Activated CD4-positive, alpha-beta memory T cell treated with anti-CD3 and anti-CD28 coated beads, Interleukin-2, amount 10 ng/mL, durations not matched to agents 7 days and 5 days (primary cell): ENCODE data around the gene SAMD14. TPM values are rescaled to one million over a fixed set of nuclear protein-coding genes. Genes with fewer than 3 reads are reported as not detected.

ENCODE experiments used
- CTCF ChIA-PET: fragments of 350-600 bp; sonication (Branson Sonifier 250); formaldehyde crosslinking; loops from one replicate; lab custom pipeline; 2021; ENCODE audit warnings: antibody characterized with exemption, inconsistent platforms; lab: Charles Lee
- POLR2A ChIA-PET: fragments of 350-600 bp; sonication (Branson Sonifier 250); formaldehyde crosslinking; loops from one replicate; lab custom pipeline; 2021; ENCODE audit warnings: antibody characterized with exemption; lab: Charles Lee
- DNase-seq: peaks from one replicate; pipeline ENCODE4 v3.0.0-alpha.2; 2020
- H3K27ac Mint-ChIP-seq: one replicate; pipeline ENCODE4 v1.8.0; 2021; ENCODE audit warnings: mild to moderate bottlenecking, mixed read lengths
- H3K27me3 Mint-ChIP-seq: one replicate; pipeline ENCODE4 v1.8.0; 2021; ENCODE audit warnings: mixed read lengths
- H3K36me3 Mint-ChIP-seq: one replicate; pipeline ENCODE4 v1.8.0; 2021; ENCODE audit warnings: low read depth, mixed read lengths
- H3K4me1 Mint-ChIP-seq: one replicate; pipeline ENCODE4 v1.8.0; 2021; ENCODE audit warnings: mixed read lengths
- H3K4me3 Mint-ChIP-seq: one replicate; pipeline ENCODE4 v1.8.0; 2021; ENCODE audit warnings: mild to moderate bottlenecking, mixed read lengths
- H3K9me3 Mint-ChIP-seq: one replicate; pipeline ENCODE4 v1.8.0; 2021; ENCODE audit warnings: mixed read lengths
- total RNA-seq, 2 experiments: library from RNA; stranded (reverse); gene quantifications; one replicate each; pipeline ENCODE4 v1.2.3, GENCODE V29; 2021

The SAMD14 gene
- total RNA-seq, 2 experiments from 2014 or later: 0.68 to 1.3 TPM

DNA sequence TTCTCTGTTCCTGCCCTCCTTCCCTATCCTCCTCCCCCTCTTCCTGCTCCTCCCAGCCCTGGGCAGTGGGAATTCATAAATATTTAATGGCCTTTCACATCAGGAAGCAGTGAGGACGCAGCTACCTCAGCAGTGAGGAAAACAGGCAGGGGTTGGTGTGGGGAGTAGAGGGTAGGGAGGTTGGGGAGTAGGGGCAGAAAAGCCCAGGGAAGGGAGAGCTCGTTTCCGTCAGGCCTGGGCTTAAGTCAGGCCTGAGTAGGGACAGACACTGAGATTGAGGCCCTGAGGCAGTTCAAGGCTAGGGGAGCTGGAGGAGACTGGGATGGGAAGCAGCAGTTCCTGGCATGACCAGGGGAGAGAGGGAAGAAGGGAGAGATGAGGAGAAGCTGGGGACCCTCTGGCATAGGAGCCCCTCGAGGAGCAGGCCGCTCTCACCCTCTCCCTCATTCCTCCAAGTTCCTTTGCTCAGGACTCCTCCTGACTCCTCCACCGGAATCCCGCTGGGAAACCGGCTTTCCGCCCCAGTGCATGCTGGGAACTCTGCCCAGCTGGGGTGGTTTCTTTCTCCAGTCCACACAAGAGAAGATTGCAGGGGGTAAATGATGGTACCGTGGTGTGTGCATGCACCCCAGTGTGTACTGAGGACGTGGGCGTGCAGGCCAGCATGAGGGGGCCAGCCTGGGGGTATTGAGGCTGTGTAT lies 6.2 kb downstream of the SAMD14 start:
- peaks cover 12% of the 10 kb centered on the region for H3K4me1 Mint-ChIP-seq
- no peak overlapping the region for H3K4me3 Mint-ChIP-seq
- no peak for DNase-seq
- H3K27ac Mint-ChIP-seq: no peak overlapping the region
- H3K9me3 Mint-ChIP-seq: no peaks in the 10 kb centered on the region
- ChIA-PET POLR2A (interaction anchor here (1.4 kb wide), 1 partner anchor 11 kb away, joined by 5 read pairs; no protein-coding TSS in a partner anchor), CTCF (interaction anchor here (1.0 to 2.3 kb wide), 3 partner anchors 10 to 76 kb away, joined by 4 to 9 read pairs (median 5); no protein-coding TSS in a partner anchor)
- no peaks in the 10 kb centered on the region for H3K36me3 Mint-ChIP-seq
- H3K27me3 Mint-ChIP-seq: peaks cover 52% of the 10 kb centered on the region

DNA sequence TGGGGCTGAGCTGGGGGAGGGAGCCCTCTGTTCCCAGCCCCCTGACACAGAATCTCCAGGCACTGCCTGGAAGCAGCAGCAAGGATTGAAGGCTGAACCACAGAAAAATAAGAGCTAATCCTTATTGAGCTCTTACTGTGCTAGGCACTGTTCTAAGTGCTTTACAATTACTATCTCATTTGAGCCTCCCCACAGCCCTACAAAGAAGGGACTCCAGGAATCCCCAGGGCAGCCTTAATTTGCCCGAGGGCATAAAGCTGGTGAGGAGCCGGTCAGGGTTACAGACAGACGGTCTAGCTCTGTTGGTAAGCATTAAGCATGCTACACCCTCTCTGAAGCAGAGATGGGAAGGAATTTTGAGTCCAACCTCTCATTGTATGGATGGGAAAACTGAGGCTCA lies 7.0 kb downstream of the SAMD14 start:
- no peaks in the 10 kb centered on the region for H3K9me3 Mint-ChIP-seq
- H3K27ac Mint-ChIP-seq: no peak overlapping the region
- DNase-seq: no peak
- no peak overlapping the region for H3K4me3 Mint-ChIP-seq
- no peaks in the 10 kb centered on the region for H3K36me3 Mint-ChIP-seq
- CTCF ChIA-PET: interaction anchor here (1.0 to 2.3 kb wide), 5 partner anchors 8 to 77 kb away, joined by 3 to 9 read pairs (median 4); no protein-coding TSS in a partner anchor
- H3K4me1 Mint-ChIP-seq: peaks cover 5% of the 10 kb centered on the region
- POLR2A ChIA-PET: interaction anchor here (1.4 kb wide), 1 partner anchor 10 kb away, joined by 5 read pairs; no protein-coding TSS in a partner anchor
- H3K27me3 Mint-ChIP-seq: peaks cover 51% of the 10 kb centered on the region

DNA sequence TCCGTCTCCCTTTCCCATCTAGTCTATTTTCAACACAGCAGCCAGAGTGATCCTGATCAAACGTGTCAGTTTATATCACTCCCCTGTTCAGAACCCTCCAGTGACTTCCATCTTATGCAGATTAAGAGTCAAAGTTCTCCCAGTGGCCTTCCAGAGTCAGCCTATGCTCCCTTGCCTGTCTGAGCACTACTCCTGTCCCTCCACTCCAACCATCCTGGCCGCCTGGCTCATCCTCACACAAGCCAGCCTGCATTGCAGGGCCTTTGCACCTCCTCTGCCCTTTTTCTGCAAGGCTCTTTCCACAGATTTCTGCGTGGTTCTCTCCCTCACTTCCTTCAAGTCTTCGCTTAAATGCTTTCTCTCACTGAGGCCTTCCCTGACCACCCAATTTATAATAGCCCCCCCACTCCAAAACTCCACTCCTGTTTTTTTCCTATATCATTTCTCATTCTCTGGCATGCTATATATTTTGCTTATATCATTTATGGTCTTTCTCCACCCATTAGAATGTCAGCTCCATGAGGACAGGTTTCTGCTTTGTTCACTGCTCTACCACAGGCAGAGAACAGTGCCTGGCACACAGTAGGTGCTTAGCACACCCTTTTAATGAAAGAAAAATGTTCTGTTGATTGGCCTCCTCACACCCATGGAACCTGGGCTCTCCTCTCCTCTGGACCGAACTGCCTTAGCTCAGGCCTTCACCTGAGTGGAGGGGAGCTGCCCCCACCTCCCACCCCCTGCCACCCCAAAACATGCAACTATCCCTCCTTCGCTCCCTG lies 9.3 kb downstream of the SAMD14 start:
- Mint-ChIP-seq H3K4me3 (no peak overlapping the region), H3K9me3 (no peaks in the 10 kb centered on the region), H3K36me3 (no peaks in the 10 kb centered on the region), H3K27ac (no peak overlapping the region), H3K4me1 (peaks cover 7% of the 10 kb centered on the region), H3K27me3 (peaks cover 58% of the 10 kb centered on the region)
- POLR2A ChIA-PET: interaction anchor here (1.3 kb wide), 1 partner anchor 40 kb away, joined by 3 read pairs; no protein-coding TSS in a partner anchor
- no peak for DNase-seq
- CTCF ChIA-PET: interaction anchor here (1.3 kb wide), 1 partner anchor 31 kb away, joined by 4 read pairs; no protein-coding TSS in a partner anchor

DNA sequence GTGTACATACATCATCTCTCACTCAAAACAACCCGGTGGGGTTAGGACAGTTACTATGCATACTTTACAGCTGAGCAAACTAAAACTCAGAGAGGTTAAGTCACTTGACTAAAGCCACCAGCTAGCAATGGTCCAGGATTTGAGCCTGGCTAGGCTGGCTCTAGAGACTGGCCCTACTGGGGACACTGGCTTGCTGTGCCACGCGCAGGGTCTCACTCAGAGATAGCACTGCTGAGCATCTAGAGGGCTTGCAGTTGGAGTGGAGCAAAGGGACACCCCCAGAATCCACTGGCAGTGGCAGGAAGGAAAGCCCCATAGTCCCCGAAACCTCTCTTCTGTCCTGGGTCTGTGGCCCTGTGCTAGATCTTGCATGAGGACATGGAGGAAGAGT lies 11.1 kb downstream of the SAMD14 start:
- Mint-ChIP-seq H3K27me3 (peaks cover 60% of the 10 kb centered on the region), H3K4me1 (peaks cover 7% of the 10 kb centered on the region), H3K27ac (no peak overlapping the region), H3K4me3 (no peak overlapping the region), H3K36me3 (no peaks in the 10 kb centered on the region), H3K9me3 (no peaks in the 10 kb centered on the region)
- ChIA-PET CTCF (interaction anchor here (0.7 to 1.4 kb wide), 5 partner anchors 10 to 83 kb away, joined by 3 to 7 read pairs (median 3); partner anchors contain the start of gene COL1A1), POLR2A (interaction anchor here (0.9 kb wide), 3 partner anchors 12 to 31 kb away, joined by 3 read pairs; no protein-coding TSS in a partner anchor)
- DNase-seq: no peak

DNA sequence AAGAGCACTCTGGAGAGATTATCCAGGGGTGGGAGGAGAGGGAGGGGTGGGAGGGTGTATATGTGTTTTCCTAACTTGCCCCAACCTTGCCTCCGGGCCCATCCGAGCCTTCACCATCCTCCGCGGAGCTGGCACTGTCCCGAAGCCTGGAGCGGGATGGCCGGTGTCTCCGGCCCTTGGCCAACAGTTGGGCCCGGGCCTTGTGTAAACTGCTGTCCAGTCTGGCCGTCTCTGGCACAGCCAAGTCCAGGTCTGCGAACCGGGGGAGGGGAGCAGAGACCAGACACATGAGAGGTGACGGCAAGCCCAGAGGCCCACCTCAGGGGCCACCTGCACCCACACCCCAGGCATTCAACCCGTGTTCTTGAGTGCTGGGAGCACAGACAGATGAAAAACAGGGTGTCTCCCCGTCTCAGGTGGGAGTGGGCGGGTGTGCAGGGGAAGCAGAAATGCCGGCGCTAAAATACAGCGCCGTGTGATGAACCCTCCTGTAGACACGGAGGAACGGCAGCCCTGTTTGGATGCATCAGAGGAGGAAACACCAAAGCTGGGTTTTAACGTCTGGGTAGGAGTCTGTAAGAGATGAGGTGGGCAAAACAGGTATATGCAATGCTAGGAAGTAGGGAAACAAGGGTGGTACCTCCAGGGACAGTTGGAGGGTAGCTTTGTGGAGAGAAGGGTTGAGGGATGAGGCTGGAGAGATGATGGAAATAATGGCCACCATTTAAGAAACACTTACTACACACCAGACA lies 11.7 kb downstream of the SAMD14 start:
- Mint-ChIP-seq H3K4me1 (peaks cover 7% of the 10 kb centered on the region), H3K36me3 (no peaks in the 10 kb centered on the region), H3K9me3 (no peaks in the 10 kb centered on the region), H3K4me3 (no peak overlapping the region), H3K27me3 (peaks cover 60% of the 10 kb centered on the region), H3K27ac (no peak overlapping the region)
- POLR2A ChIA-PET: interaction anchor here (0.9 to 1.6 kb wide), 5 partner anchors 14 to 31 kb away, joined by 3 to 4 read pairs (median 3); no protein-coding TSS in a partner anchor
- no peak for DNase-seq
- CTCF ChIA-PET: interaction anchor here (0.9 to 5.3 kb wide), 8 partner anchors 9 to 63 kb away, joined by 3 to 48 read pairs (median 4); partner anchors contain the start of gene PDK2

DNA sequence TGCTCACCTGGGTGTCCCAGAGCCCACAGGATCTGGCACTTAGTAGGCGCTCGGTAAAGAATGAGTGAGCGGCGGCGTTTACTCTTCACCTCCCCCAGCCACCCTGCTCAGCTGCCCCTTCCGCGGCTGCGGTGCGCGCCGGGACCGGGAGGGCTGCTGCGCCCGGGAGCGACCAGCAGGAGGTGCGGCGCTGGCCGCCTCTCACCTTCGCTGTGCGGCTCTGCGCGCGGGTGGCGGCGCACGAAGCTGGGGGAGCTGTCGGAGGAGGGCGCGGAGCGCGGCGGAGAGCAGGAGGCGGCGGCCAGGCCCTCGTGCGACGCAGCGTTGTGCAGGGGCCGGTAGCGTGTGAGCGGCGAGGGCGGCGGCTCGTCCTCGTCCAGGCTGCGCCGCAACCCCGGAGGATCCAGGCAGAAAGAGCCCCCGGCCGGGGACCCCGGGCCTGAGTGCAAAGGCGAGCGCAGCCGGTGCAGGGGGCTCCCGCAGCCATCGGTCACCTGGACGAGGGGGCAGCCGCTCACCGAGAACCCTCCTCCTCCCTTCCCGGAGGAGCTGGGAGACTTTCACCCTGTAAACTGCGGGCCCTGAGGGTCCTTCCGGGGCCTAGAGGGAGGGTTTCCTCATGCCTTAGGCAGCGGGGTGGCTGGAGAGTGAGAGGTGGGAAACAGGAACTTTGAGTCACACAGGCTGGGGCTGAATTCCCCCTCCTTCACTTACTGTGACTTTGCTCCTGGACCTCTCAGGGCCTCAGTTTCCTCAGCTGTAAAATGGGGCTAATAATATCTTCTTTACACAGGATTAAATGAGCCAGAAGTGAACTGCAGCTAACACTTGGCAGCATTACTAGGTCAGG lies 12.5 kb downstream of the SAMD14 start:
- CTCF ChIA-PET: interaction anchor here (0.6 to 5.3 kb wide), 16 partner anchors 10 to 180 kb away, joined by 3 to 48 read pairs (median 4); partner anchors contain the start of genes PDK2 and SAMD14
- Mint-ChIP-seq H3K27me3 (peaks cover 56% of the 10 kb centered on the region), H3K4me3 (no peak overlapping the region)

DNA sequence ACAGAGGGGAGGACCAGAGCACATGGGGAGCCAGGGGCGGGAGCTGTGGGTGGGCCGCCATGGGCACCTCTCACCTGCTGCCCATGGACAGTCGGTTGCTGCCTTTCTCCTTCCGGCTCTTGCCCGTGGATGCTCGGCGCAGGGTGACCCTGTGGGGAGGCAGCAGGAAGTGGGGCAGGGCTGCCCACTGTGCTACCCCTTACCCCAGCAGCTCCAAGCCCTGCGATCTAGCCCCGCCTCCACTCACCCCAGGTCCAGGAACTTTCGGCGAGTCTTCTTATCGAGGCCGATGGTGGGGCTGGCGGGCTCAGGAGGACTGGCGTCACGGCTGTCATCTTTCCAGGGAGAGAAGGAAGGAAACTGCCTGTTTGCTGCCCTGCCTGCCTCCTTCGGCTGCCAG lies 14.2 kb downstream of the SAMD14 start:
- peaks cover 48% of the 10 kb centered on the region for H3K27me3 Mint-ChIP-seq
- H3K4me3 Mint-ChIP-seq: no peak overlapping the region
- ChIA-PET POLR2A (interaction anchor here (0.8 to 1.3 kb wide), 2 partner anchors 14 to 45 kb away, joined by 3 read pairs; partner anchors contain the start of gene SAMD14), CTCF (interaction anchor here (0.7 to 5.3 kb wide), 6 partner anchors 22 to 86 kb away, joined by 3 to 48 read pairs (median 10); partner anchors contain the start of genes COL1A1 and PDK2)
- peak overlapping the region; percentile 7 for H3K27ac Mint-ChIP-seq
- no peak for DNase-seq
- H3K9me3 Mint-ChIP-seq: no peaks in the 10 kb centered on the region
- no peaks in the 10 kb centered on the region for H3K36me3 Mint-ChIP-seq
- H3K4me1 Mint-ChIP-seq: peaks cover 7% of the 10 kb centered on the region

More for the DNA sequence above, 12.5 kb downstream of the SAMD14 start:
- H3K27ac Mint-ChIP-seq: no peak overlapping the region
- no peaks in the 10 kb centered on the region for H3K9me3 Mint-ChIP-seq
- DNase-seq: peak; percentile 63
- POLR2A ChIA-PET: interaction anchor here (0.9 to 1.6 kb wide), 3 partner anchors 15 to 32 kb away, joined by 3 to 4 read pairs (median 4); no protein-coding TSS in a partner anchor
- H3K4me1 Mint-ChIP-seq: peaks cover 7% of the 10 kb centered on the region
- H3K36me3 Mint-ChIP-seq: no peaks in the 10 kb centered on the region

DNA sequence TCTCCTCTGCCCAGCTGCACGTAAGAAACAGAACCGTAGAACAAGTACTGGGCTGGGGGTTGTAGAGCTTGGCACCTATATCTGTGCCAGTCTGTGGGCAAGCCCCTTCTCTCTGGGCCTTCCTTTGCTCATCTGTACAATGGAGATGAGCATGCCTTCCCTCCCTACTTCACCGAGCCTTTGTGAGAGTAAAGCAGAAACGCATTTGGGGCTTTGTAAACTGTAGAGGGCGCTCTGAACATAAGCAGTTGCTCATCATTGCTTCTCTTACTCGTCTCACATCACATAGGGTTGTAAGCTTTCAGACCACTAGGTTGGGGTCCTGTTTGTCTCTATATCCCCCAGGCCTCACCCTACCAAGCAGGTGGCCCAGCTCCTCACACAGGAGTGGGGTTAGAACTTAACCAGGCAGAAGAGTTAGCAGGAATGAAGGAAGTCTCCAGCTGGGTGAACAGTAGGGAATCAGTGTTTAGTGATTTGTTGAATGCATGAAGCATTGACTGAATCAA lies 15.1 kb downstream of the SAMD14 start:
- Mint-ChIP-seq H3K9me3 (no peaks in the 10 kb centered on the region), H3K4me3 (no peak overlapping the region), H3K27ac (no peak overlapping the region), H3K4me1 (peaks cover 7% of the 10 kb centered on the region), H3K36me3 (no peaks in the 10 kb centered on the region), H3K27me3 (peaks cover 39% of the 10 kb centered on the region)
- CTCF ChIA-PET: interaction anchor here (0.7 to 5.3 kb wide), 13 partner anchors 8 to 182 kb away, joined by 3 to 48 read pairs (median 4); partner anchors contain the start of genes COL1A1 and PDK2
- POLR2A ChIA-PET: interaction anchor here (0.9 to 1.3 kb wide), 2 partner anchors 24 to 46 kb away, joined by 3 read pairs; no protein-coding TSS in a partner anchor
- peak; percentile 56 for DNase-seq

DNA sequence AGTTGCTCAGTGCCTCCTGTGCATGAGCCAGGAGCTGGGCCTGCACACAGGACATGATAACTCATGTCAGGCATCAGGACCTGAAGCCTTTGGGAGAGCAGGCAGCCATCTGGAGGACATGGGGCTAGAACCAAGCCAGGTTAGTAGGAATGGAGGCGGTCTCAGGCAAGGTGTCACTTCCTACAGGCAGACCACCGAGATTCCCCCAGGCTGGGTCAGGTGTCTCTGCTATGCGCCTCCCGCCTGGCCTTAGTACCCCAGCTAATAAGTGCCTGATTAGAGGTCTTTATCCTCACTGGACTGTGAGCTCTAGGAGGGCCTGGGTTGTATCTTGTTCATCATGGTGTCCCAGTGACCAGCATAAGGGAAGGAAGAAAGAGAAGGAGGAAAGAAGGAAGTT lies 15.6 kb downstream of the SAMD14 start:
- DNase-seq: no peak
- Mint-ChIP-seq H3K9me3 (no peaks in the 10 kb centered on the region), H3K27ac (no peak overlapping the region), H3K4me3 (no peak overlapping the region), H3K36me3 (no peaks in the 10 kb centered on the region), H3K27me3 (peaks cover 34% of the 10 kb centered on the region), H3K4me1 (peaks cover 7% of the 10 kb centered on the region)
- CTCF ChIA-PET: interaction anchor here (0.7 to 5.3 kb wide), 12 partner anchors 8 to 183 kb away, joined by 3 to 48 read pairs (median 4); partner anchors contain the start of gene PDK2
- POLR2A ChIA-PET: interaction anchor here (0.9 kb wide), 1 partner anchor 25 kb away, joined by 3 read pairs; no protein-coding TSS in a partner anchor

DNA sequence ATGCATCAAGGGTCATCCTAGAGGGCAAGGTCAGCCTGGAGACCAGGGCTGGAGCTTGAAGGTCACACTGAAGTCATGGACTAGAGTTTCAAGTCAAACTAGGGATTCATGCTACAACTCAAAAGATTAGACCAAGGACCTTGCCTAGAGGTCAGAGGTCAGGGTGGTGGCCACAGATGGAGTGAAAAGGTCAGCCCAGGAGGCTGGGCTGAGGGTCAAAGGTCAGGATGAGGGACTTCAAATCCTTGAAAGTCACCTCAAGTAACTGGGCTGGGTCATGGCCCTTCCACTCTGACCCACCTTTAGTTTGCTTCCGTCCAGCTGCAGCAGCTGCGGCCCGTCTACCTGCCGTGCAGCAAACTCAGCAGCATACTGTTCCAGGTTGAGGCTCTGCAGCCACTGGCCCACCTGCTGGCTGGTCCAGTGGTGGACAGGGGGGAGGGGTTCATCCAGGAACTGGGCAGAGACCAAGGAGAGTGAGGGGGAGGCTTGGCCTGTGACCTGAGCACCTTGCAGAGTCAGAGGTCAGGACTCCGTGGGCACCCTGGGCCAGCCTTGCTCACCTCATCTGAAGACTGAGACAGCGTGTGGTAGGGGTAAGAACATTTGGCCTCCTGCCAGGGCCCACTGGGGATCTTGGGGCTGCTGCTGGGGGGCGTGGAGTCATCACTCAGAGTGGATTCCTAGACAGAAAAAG lies 16.2 kb downstream of the SAMD14 start:
- no peak overlapping the region for H3K27ac Mint-ChIP-seq
- CTCF ChIA-PET: interaction anchor here (0.7 to 5.3 kb wide), 8 partner anchors 9 to 158 kb away, joined by 3 to 48 read pairs (median 4); partner anchors contain the start of gene PDK2
- DNase-seq: no peak
- no peaks in the 10 kb centered on the region for H3K9me3 Mint-ChIP-seq
- POLR2A ChIA-PET: interaction anchor here (1.2 kb wide), 1 partner anchor 9 kb away, joined by 5 read pairs; no protein-coding TSS in a partner anchor
- no peaks in the 10 kb centered on the region for H3K36me3 Mint-ChIP-seq
- no peak overlapping the region for H3K4me3 Mint-ChIP-seq
- H3K4me1 Mint-ChIP-seq: peaks cover 7% of the 10 kb centered on the region
- peaks cover 30% of the 10 kb centered on the region for H3K27me3 Mint-ChIP-seq
